ENCODE measurements around the gene TNNC2.

GRCh38 chr20:45810191-45810970 lies 16.7 kb downstream of the TNNC2 start:
- TF ChIP-seq TAF1 (IDR thresholded peaks at IDR 0.05; ENCODE audit: low read depth), result no peak
- TF ChIP-seq EP300 (IDR thresholded peaks at IDR 0.05; ENCODE audit: borderline replicate concordance), result no peak
- TF ChIP-seq REST (IDR thresholded peaks at IDR 0.05; ENCODE audit: low read depth), result no peak
- no peak for TF ChIP-seq MAX (IDR thresholded peaks at IDR 0.05)

All from Ishikawa (cell line).